GM18861 (cell line): ENCODE data around the gene HADHB.

ENCODE experiments used
- ATAC-seq: cut with Tn5 transposase; IDR thresholded peaks from one replicate; pipeline ENCODE4 v1.9.1; 2021; ENCODE audit not compliant: unreplicated experiment

The HADHB gene

DNA sequence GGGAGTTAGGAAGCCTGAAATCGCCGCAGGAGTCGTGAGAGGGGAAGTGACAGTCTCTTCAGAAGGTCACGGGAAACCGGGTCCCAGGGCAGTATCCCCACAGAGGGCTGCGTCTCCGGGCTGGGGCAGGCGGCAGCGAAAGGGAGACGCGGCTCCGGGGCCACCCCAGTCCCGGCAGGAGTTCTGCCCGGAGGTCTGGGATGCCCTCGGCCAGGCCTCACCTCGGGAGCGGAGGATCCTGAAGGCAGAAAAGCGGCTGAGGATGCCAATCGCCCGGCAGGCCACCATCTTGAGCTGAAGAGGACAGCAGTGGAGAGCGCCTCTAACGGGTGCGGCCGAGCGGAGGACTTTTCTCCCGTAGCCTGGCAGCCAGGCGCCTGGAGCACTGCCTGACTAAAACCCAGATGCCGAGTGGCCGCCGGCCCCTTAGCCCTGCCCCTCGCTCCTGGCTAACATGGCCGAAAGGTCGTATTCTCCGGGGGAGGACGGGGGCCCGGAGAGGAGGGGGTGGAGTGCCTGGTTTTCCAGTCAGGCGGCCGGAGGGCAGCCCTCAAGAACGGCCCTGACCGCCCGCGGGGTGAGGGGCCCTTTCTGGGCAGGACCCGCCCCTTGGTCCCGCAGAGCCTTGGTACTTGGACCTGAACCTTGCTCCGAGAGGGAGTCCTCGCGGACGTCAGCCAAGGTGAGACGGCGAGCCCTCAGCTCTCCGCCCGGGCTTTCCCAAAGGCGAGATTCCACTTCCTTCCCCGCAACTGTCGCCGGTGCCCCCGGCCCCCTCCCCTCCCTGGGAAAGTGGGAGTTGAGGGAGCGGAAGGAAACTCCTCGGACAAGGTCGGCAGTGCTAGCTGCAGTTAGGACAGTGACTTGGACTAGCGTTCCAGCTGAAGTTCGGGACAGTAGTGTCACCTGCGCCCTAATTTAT is at the start of gene HADHB, which contains the start of gene HADHA:
TSS of gene HADHB (plus strand) at position 631 of the 922 bp plus-strand sequence. CDS start 9,316 bp downstream, outside the sequence.
TSS of gene HADHA (minus strand) at position 324 of the 922 bp plus-strand sequence. CDS start at position 288, 36 bp downstream.
- ATAC-seq, result peak; percentile 46

DNA sequence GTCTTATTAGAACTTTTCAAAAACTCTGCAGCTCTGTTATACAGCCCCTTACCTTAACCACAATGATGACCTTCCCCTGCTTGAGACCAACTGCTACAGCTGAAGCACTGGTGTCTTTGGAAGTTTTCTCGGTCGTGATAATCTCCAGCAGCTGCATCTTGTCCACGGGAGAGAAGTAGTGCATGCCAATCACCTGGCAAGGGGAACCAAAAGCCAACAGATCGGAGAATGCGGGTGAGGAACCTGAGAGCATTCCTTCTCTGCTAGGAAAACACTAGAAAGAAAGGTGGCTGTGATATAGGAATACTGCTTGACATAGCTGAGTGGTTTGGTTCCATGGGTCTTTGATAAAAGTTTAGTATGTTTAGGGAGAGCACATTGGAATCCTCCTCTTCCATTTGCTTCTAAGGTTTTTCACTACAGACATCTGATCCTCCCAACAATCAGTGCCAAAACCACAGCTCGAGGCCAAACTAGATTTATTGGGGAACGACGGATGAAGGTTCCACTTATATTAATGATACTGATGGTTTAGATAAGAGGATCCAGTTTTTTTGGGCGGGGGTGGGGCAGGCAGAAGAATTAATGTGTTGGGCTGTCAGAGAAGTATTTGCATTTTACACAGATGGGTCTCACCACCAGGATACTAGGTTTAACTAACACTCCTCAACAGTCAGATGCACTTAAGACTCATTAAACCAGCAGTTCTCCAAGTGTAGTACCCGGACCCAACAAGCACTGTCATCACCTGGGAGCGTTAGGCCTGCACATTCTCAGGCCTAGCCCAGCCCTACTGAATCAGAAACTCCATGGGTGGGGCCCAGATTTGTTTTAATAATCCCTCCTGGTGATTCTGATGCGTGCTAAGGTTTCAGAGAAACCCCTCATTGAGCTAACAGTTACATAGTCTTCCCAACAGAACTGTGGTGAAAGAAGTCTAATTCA is 49.4 kb upstream of the HADHB start:
- ATAC-seq, result no peak

DNA sequence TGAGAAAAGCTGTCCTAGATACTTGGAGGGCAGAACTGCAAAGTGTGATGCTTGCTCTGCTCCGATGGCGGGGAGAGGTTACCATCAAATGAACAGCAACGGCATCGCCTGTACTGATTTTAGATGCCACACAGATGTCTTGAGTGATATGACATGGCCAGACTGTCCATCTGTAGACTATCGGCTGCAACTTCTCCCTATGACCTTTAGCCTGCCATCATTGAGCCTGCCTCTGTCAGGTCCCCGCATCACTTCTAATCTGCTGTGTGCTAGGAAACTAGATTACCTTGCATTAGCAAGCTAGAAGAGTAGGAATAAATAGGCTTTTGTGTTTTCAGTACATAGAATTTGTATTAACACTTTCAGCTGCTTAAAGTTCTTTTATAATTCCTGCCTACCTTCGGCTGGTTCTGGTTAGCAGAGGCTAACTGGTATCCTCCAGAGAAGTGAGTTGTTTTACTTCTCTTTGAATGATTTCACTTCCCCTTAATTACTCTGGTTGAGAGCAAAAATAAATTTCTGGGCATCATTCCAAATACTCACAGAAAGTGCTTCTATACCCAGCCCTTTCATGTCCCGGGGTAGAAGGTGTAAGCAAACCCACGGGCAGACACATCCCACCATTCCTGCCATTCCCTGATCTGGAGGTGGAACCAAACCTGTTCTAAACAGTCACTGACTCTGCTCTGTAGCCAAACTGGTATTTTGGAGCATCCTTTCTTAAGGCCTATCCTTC is 47.9 kb upstream of the HADHB start:
- ATAC-seq, result no peak

DNA sequence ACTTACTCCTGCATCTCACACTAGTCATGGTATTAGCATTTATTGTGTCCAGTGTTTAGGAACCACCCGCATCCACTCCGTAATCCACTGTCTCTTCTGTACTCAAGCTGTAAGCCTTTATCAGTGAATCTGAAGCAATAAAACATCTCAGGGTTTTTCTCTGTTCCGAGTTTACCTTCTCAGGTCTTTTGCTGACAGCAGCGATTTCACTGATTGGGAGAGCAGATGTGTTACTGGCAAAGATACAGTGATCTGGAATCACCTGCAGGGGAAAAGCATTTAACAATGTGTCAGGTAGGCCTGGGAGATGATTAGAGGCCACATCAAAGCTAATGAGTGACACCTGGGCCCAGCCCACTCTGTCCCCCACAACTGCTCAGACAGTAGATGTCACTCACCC is 47.2 kb upstream of the HADHB start:
- no peak for ATAC-seq

DNA sequence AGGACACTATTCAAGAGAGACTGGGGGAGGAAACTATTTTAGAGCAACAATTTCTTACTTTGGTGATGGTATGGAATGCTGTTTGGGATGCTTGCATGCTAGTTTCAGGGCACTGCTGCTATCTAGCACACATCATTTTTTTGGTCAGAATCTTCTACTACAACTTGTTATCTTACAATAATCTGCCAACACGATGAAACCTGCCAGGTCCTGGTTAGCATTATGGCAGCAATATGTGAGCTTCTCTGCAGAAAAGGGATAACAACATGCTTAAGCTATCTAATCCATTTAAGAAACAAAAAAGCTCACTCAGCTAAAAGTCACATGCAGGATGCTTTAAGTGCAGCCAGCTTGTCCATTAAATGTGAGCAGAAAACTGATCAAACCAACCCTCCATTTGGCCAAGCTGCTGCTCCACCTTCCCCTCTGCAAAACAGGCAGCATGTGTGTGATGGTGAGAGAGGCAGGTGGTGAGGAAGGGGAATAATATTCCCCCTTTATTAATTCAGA is 41.7 kb upstream of the HADHB start:
- ATAC-seq, result no peak

DNA sequence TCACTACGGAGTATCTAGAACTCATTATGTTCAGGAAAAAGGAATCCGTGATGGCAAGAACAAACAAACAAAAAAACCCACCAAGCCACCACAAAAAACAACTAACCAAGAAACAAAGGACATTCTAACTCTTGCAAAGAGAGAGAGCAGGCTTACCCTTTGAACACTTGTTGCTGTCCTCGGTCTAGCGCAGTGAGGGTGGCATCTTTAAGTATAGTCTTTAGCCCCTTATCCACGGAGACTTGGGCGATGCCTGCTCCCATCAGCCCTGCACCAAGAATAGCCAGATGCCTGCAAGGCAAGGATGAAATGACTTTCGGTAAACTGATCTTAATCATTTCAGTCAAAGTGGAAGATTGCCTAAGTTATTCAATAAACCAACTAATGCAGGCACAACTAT is 40.8 kb upstream of the HADHB start:
- no peak for ATAC-seq

DNA sequence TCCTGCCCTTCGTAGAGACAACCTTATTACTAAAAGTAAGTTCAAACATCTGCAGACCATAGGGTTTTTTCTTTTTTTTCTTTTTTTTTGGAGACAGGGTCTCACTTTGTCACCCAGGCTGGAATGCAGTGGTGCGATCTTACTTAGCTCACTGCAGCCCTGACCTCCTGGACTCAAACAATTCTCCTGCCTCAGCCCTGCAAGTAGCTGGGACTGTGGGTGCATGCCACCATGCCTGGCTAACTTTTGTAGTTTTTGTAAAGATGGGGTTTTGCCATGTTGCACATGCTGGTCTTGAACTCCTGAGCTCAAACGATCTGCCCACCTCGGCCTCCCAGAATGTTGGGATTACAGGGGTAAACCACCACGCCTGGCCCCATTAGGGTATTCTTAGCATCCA is 32.7 kb upstream of the HADHB start:
- ATAC-seq, result no peak

DNA sequence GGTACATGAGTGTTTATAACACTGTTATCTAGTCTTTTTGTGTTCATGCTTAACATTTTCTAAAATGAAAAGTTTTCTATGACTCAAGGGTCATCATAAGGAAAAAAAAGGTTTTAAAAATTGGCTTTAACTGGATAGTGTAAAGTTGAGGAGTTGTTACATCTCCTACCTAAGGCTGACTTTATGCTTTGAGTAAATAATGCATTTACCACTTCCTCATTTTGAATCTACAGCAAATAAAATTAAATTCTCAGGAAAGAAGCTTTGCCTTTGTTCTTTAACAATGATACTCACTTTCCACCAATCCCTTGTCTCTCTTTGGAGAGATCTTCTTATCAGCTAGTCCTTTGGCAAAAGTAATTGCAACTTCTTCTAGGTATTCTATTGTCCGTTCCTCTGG is 30.0 kb upstream of the HADHB start:
- ATAC-seq, result no peak

DNA sequence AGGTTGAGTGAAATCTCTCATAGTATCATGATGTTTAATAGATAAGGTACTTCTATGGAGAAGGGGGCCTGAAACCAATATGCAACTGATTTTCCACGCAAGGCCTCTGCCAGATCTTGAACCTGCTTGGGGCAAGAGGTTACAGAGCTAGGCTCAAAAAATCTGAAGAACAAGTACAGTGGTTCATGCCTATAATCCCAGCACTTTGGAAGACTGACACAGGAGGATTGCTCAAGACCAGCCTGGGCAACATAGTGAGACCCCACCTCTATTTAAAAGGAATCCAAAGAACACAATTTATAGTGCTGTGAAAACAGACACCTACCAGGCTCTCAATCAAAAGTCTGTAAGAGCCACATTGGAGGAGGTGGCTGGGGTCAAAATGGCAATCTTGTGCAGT is 28.9 kb upstream of the HADHB start:
- ATAC-seq, result no peak

DNA sequence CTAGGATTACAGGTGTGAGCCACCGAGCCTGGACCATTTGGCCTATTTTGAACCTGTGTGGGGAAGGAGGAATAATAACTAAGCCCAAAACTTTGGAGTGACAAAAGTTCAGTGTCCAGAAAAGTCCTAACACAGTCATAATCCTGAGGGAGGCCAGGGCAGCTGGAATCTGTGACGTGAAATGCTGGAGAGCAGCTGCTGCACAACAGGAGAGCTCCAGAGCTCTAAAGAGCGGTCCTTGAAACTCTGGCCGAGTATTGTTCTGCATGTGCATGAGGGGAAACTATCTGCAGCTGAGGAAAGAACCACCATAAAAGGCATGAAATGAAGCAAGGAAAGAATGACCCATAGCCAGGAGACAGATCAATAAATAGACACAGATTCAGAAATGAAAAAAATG is 28.2 kb upstream of the HADHB start:
- no peak for ATAC-seq

DNA sequence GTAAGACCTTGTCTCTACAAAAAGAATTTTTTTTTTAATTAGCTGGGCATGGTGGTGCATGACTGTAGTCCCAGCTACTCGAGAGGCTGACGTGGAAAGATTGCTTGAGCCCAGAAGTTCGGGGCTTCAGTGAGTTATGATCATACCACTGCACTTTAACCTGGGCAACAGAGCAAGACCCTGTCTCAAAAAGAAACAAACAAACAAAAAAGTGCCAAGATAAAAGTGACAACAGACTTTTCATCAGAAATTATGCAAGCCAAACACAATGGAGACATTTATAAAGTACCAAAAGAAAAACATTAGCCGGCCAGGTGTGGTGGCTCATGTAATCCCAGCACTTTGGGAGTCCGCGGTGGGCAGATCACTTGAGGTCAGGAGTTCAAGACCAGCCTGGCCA is 27.0 kb upstream of the HADHB start:
- no peak for ATAC-seq

DNA sequence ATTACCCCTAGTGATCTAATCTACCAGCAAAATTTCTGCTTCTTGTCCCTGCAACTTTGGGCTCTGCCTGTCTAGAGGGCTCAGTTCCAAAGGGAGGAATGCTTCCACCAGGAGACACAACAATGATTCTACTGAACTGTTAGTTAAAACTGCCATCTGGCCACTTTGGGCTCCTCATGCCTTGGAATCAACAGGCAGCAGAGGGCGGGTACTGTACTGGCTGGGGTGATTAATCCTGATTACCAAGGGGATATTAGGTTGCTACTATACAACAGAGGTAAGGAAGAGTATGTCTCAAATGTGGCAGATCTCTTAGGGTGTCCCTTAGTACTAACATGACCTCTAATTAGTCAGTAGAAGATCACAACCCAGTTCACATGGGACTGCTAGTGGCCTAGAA is 21.7 kb upstream of the HADHB start:
- no peak for ATAC-seq

DNA sequence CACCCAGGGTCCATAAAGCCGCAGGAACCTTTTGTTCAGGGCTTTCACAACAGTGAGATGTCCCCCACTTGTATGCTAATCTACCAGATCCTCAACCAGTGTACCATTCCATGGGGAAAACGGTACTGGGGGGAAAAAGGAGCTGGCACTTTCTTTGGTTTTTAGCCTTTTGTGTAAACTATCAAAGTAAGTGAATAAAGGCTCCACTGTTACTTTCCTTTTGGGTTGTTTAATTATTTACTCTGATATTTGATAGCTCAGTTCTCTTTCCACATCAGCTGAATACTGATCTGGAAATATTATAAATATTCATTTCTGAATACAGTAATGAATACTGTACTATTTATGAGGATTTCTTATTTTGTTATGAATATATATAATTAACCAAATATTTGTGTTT is 20.6 kb upstream of the HADHB start:
- no peak for ATAC-seq

DNA sequence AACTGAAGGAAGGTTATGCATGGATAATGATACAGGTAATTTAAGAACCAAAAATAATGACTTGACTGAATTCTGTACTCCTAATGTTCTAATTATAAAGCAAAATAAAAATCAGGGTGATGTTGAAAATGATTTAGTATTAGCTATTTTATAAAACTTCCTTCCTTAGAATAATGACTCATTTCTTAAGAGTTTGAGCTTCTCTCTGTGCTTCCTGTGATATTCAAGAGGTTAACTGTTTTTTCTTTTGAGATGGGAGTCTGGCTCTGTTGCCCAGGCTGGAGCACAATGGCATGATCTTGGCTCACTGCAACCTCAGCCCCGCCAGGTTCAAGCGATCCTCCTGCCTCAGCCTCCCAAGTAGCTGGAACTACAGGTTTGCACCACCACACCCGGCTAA is 15.1 kb upstream of the HADHB start:
- no peak for ATAC-seq

DNA sequence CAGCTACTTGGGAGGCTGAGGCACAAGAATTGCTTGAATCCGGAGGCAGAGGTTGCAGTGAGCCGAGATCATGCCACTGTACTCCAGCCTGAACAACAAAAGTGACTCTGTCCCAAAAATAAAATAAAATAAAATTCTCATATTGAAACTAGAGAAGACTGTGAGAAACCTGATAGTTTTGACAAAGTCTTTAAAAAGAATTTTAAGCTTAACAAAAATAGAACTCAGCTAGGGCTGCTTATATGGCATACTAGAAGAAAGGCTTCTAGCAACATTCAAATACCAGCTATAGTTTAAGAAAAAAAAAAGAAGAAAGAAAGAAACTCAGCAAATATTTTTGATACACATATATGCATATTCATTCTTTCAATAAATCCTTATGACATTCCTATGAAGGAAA is 13.9 kb upstream of the HADHB start:
- no peak for ATAC-seq

DNA sequence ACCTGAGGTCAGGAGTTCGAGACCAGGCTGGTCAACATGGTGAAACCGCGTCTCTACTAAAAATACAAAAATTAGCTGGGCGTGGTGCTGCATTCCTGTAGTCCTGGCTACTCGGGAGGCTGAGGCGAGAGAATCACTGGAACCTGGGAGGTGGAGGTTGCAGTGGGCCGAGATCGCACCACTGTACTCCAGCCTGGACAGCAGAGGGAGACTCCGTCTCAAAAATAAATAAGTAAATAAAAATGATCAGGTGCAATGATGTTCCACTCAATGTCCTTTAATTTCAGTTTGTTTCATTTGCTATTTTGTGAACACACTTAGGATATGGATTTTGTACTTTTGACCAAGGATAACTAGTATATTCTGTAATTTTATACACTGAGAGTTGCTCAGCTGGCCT is 9.7 kb upstream of the HADHB start:
- ATAC-seq, result no peak

DNA sequence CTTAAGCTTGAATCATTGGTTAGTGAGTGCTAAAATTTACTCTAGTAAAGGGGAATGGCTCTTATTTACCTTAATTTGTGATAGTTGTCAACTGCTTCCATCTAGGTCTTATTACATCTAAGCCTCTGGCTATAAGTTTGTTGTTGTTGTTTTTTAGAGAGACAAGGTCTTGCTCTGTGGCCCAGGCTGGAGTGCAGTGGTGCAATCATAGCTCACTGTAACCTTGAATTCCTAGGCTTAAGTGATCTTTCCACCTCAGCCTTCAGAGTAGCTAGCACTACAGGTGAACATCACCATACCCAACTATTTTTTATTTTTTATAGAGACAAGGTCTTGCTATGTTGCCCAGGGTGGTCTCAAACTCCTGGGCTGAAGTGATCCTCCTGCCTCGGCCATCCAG is 6.9 kb upstream of the HADHB start:
- no peak for ATAC-seq

DNA sequence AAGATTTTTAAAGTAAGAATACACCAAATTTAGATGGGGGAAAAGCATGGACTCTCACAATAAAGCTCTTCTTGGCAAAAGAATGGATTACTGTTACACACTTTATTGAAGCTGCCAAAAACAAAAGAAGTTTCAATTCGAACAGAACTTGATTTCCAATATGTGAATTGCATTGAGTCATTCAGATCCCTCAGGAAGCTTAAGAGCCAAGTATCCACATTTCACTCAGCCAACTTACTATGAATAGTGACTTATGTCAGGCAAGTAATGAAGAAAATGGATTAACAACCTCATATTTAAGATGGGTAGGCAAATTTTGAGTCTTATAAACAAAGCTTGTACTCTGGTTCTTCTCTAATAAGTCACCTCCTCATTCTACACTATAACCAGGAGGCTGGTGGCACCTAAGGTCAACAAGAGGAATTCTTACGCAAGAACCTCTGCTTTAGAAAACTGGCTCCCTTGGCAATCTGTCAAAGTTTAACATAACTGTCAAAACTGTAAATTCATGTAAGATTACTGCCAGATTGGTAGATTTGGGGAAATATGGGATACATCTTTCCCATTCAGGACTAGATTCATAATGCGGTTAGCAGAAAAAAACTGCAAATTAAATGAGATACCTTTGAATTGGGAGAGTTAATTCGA is 6.3 kb upstream of the HADHB start:
- no peak for ATAC-seq

DNA sequence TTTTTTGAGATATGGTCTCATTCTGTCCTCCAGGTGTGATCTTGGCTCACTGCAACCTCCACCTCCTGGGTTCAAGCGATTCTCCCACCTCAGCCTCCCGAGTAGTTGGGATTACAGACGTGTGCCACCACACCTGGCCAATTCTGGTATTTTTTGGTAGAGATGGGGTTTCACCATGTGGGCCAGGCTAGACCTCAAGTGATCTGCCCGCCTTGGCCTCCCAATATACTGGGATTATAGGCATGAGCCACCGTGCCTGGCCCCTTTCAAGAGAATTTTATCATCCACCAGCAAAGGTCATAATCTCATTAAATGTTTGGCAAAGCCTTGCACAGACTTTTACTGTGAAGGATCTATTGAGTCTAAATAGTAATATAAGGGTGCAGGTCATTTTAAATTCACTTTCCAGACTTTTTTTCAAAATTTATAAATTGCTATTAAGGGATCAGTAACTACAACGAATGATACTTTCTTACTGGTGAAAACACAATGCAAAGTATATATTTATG is 2.8 kb upstream of the HADHB start:
- no peak for ATAC-seq
